BLaER1 treated with 17β-estradiol and CSF1 and Interleukin-3, amounts not matched to agents 10 nM and 100 nM (cell line): Measurements from ENCODE around the gene XPNPEP3.

Experiments
- H3K27ac ChIP-seq, 11 experiments: shearing (Covaris generic); formaldehyde crosslinking; 2 replicates each; pipeline ENCODE4 v1.8.1; 2022
- H3K27me3 ChIP-seq, 11 experiments: shearing (Covaris generic); formaldehyde crosslinking; 2 replicates each; pipeline ENCODE4 v1.8.1; 2022
- H3K36me3 ChIP-seq, 11 experiments: shearing (Covaris generic); formaldehyde crosslinking; 2 replicates each; pipeline ENCODE4 v1.8.1; 2022
- H3K4me1 ChIP-seq, 10 experiments: shearing (Covaris generic); formaldehyde crosslinking; 2 replicates each; pipeline ENCODE4 v1.8.1; 2022
- H3K4me2 ChIP-seq, 11 experiments: shearing (Covaris generic); formaldehyde crosslinking; 2 replicates each; pipeline ENCODE4 v1.8.1; 2022
- H3K4me3 ChIP-seq, 10 experiments: shearing (Covaris generic); formaldehyde crosslinking; 2 replicates each; pipeline ENCODE4 v1.8.1; 2022
- H3K9ac ChIP-seq, 11 experiments: shearing (Covaris generic); formaldehyde crosslinking; 2 replicates each; pipeline ENCODE4 v1.8.1; 2022
- H3K9me3 ChIP-seq, 11 experiments: shearing (Covaris generic); formaldehyde crosslinking; replicated peaks in 1 of 11; 2 replicates each; pipeline ENCODE4 v1.8.1; 2022
- H4K20me1 ChIP-seq, 11 experiments: shearing (Covaris generic); formaldehyde crosslinking; 2 replicates each; pipeline ENCODE4 v1.8.1; 2022
- Cebpa-rat ChIP-seq, 11 experiments: shearing (Covaris generic); IDR thresholded peaks; 2 replicates each; pipeline ENCODE4 v1.8.1; 2022

The XPNPEP3 gene

DNA sequence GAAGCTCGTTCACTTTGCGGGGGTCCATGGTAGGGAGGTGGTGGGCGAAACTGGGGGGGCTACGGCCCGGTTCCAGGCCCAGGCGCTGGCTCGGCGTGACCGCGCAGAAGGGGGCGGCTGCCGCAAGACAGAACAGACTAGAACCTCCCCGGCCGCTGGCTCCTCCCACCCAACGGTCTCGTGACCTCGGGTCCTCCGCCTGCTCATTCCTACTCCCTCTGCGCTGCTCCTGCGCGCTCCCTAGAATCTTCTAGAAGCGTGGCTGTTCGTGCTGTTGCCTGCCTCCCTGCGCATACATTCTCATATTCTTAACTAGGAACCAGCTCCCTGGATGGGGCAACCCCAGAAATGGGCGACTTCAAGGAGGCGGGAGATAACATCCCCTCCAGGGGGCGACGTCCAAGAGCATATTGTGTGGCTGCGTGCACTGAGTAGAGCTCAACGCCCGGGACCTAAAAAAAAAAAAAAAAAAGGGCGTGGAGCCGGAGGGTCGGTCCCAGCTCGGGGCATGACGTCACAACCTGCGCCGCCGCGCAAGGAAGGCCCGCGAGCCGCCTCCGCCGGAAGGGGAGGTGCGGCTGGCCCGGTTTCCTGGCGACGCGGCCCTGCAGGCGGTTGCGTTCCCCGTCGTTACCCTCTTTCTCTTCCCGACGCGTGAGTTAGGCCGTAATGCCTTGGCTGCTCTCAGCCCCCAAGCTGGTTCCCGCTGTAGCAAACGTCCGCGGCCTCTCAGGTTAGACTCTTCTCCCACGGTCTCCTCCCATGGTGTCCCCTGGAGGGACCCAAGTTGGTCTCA, at the start of gene XPNPEP3, which contains the start of gene ST13:
Gene XPNPEP3 (plus strand): TSS at position 636 of the 796 bp plus-strand sequence. CDS start 34 bp downstream, at position 670.
Gene ST13 (minus strand): TSS at position 127 of the 796 bp plus-strand sequence. CDS start 99 bp downstream, at position 28.
- peaks cover 33 to 47% (median 39%) of the 10 kb centered on the region in 11 experiments; a peak in 20 of 22 replicates for H4K20me1 ChIP-seq

DNA sequence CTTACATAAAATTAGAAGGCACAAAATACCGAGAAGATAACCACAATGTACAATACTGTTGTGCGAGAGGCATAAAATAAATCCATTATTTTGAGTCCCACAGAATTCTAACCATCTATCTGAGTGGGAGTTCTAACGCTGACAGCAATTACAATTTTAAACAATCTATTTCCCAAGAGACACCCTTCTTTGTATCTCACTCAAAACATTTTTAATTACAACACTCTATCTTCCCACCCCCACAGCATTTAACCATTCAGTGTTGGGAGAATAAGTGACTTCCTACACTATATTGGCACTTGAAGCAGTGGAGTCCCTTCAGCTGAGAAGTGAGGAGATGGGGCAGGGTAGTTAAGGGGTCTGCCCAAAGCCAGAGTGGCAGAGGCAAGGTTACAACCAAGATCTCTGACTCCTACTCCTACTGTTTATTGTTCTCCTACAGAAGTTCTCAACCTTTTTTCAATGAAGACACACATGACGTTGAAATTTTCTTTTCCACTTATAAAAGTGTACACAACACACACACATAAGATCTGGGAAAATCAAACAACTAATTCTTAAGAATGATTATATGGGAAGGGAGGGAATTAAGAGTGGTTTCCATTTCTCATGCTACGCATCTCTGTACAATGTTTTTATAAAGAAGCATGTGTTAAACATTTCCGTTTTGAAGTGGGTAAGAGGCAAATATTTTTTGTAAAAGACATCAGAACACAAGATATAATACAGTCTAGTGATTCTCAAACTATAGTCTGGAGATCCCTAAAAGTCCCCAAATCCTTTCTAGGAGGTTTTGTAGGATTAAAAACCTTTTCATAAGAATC, 48.7 kb upstream of the XPNPEP3 start:
- Histone ChIP-seq H3K36me3 (peaks cover 0 to 67% (median 27%) of the 10 kb centered on the region in 11 experiments; a peak in 21 of 22 replicates), H3K27me3 (no peaks in the 10 kb centered on the region), H4K20me1 (peaks cover 0 to 70% (median 9%) of the 10 kb centered on the region in 11 experiments; a peak in 11 of 22 replicates), H3K9me3 (no peaks in the 10 kb centered on the region), H3K4me2 (peak overlapping the region in 2 of 11 experiments; percentile 5 to 10; a peak in 1 of 22 replicates), H3K27ac (no peak overlapping the region), H3K9ac (no peak overlapping the region), H3K4me3 (no peak overlapping the region), H3K4me1 (peaks cover 0 to 10% (median 8%) of the 10 kb centered on the region in 10 experiments; a peak in 11 of 20 replicates)
- no peak for TF ChIP-seq Cebpa-rat (IDR thresholded peaks at IDR 0.05)

More for the DNA sequence above, at the start of gene XPNPEP3, which contains the start of gene ST13:
- H3K27ac ChIP-seq = peak within 1 kb of the TSS; percentile 91 to 98 (median 96)
- H3K4me2 ChIP-seq = peak within 1 kb of the TSS; percentile 88 to 99 (median 93)
- peaks cover 38 to 53% (median 45%) of the 10 kb centered on the region in 10 experiments for H3K4me1 ChIP-seq
- no peaks in the 10 kb centered on the region for H3K9me3 ChIP-seq
- peak within 1 kb of the TSS; percentile 85 to 97 (median 93) for H3K9ac ChIP-seq
- TF ChIP-seq Cebpa-rat (IDR thresholded peaks at IDR 0.05) = no peak
- H3K27me3 ChIP-seq = no peaks in the 10 kb centered on the region
- H3K4me3 ChIP-seq = peak within 1 kb of the TSS; percentile 83 to 97 (median 92)
- H3K36me3 ChIP-seq = peaks cover 11 to 55% (median 36%) of the 10 kb centered on the region in 11 experiments; a peak in 20 of 22 replicates

DNA sequence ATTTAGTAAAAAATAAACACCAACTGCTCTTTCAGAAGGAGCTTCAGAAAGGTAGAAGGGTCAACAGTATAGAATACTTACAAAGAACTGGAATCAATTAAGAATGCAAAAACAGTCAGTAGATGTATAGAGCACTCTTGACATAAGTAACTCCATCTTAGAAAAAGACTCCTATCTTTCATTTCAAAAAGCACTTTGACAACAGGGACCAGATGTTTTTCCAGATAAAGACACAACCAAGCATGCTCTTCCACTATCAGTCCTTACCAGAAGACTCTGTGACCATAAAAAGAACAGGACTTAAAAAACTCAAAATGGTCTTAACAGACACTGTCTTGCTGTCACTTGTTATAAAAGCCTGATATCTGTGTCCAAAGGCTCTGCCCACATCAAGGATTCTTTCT, 43.0 kb upstream of the XPNPEP3 start:
- peaks cover 19 to 31% (median 23%) of the 10 kb centered on the region in 10 experiments for H3K4me1 ChIP-seq
- no peaks in the 10 kb centered on the region for H3K27me3 ChIP-seq
- no peak overlapping the region for H3K9ac ChIP-seq
- H4K20me1 ChIP-seq = peaks cover 0 to 62% (median 8%) of the 10 kb centered on the region in 11 experiments; a peak in 10 of 22 replicates
- no peak overlapping the region for H3K27ac ChIP-seq
- no peaks in the 10 kb centered on the region for H3K9me3 ChIP-seq
- peaks cover 0 to 47% (median 13%) of the 10 kb centered on the region in 11 experiments; a peak in 14 of 22 replicates for H3K36me3 ChIP-seq
- H3K4me2 ChIP-seq = no peak overlapping the region; a peak in 1 of 22 replicates
- no peak for TF ChIP-seq Cebpa-rat (IDR thresholded peaks at IDR 0.05)
- no peak overlapping the region for H3K4me3 ChIP-seq

DNA sequence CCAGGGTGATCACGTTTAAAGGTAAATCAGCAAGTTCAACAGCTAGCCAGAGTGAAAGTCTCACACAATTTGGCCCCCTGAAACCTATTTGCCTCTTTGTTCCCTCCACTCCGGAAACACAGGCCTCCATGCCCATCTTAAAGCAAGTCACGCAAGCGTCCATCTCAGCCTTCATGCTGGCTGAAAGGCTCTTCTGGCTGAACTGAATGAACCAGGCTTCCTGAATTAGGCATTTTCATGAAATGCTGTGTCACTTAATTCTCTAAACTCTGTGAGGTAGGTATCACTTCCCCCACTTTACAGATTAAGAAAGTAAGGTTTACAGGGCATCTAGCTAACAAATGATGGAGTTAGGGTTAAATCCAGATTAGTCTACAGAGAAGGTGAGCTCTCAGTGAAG, 39.2 kb upstream of the XPNPEP3 start:
- H3K4me2 ChIP-seq = peak overlapping the region; percentile 85 to 98 (median 92)
- no peak for TF ChIP-seq Cebpa-rat (IDR thresholded peaks at IDR 0.05)
- no peaks in the 10 kb centered on the region for H3K9me3 ChIP-seq
- H3K36me3 ChIP-seq = peaks cover 0 to 33% (median 11%) of the 10 kb centered on the region in 11 experiments; a peak in 13 of 22 replicates
- peak overlapping the region in 8 of 11 experiments; percentile 83 to 89 (median 86); a peak in 16 of 22 replicates for H3K9ac ChIP-seq
- H3K27me3 ChIP-seq = no peaks in the 10 kb centered on the region
- H3K4me1 ChIP-seq = peaks cover 26 to 39% (median 32%) of the 10 kb centered on the region in 10 experiments
- peaks cover 0 to 26% (median 0%) of the 10 kb centered on the region in 11 experiments; a peak in 7 of 22 replicates for H4K20me1 ChIP-seq
- peak overlapping the region in 7 of 10 experiments; percentile 81 to 99 (median 96); a peak in 10 of 20 replicates for H3K4me3 ChIP-seq
- peak overlapping the region in 5 of 11 experiments; percentile 13 to 86 (median 82); a peak in 6 of 22 replicates for H3K27ac ChIP-seq

DNA sequence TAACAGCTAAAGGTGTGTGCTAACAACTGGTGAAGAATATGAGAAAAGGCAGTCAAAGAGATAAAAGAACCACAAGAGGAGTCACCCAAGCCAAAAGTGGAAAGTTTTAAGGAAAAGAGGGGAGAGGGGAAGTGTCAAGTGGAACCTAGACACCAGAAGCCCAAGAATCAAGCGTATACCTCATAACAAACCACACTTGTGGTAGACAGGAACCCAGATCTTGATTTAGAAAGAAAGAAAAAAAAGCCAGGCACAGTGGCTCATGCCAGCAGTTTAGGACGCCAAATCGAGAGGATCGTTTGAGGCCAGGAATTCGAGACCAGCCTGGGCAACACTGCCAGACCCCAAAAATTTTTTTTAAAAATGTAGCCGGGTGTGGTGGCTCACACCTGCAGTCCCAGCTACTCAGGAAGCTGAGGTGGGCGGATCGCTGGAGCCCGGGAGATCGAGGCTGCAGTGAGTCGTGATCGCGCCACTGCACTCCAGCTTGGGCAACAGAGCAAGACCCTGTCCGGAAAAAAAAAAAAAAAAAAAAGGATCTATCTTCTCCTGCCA, 38.7 kb upstream of the XPNPEP3 start:
- peak overlapping the region; percentile 73 to 99 (median 92) for H3K4me3 ChIP-seq
- H3K27ac ChIP-seq = peak overlapping the region in 10 of 11 experiments; percentile 72 to 86 (median 82); a peak in 19 of 22 replicates
- H3K9ac ChIP-seq = peak overlapping the region; percentile 83 to 89 (median 86)
- peak overlapping the region; percentile 85 to 98 (median 92) for H3K4me2 ChIP-seq
- H3K4me1 ChIP-seq = peaks cover 26 to 39% (median 32%) of the 10 kb centered on the region in 10 experiments
- H3K9me3 ChIP-seq = no peaks in the 10 kb centered on the region
- H3K27me3 ChIP-seq = no peaks in the 10 kb centered on the region
- H4K20me1 ChIP-seq = peaks cover 0 to 22% (median 0%) of the 10 kb centered on the region in 11 experiments; a peak in 6 of 22 replicates
- H3K36me3 ChIP-seq = peaks cover 1 to 34% (median 14%) of the 10 kb centered on the region in 11 experiments; a peak in 20 of 22 replicates
- no peak for TF ChIP-seq Cebpa-rat (IDR thresholded peaks at IDR 0.05)

DNA sequence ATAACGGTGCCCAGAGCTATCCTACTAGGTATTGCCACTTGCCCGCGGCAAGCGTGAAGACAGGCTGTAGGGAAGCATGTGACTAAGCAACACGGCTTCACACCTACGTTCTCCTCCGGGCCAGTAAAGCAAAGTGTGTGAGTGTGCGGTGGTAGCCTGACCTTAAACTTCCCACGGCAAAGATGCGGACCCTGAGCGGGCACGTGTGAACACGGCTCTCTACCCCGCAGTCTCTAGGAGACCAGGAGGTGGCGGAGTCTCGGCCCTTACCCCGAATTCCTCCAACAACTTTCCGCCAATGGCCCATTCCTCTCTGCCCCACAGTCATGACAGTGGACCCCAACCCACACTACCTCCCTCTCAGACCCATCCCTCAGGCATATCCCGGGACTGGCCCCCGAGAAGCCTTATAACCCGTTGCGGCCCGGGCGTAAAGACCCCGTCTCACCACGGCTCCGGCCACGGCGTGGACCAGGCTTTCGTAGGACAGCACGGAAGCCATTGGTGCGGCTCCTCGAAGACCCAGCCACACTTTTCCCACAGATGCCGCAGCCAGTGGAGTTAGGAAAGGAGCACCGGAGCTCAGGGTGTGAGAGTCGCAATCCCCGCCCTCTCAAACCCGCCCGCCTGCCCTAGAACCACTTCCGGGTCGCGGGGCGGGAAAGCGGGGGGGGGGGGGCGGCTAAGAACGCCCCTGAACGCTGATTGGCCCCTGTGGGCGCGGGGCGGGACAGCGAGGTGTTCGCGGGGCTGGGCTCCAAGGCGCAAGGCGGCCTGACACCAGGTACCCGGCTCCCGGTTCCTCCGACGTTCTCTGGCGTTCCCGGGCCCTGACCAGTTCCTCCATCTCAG, 38.0 kb upstream of the XPNPEP3 start, which contains the start of gene SLC25A17:
Gene SLC25A17 (minus strand): TSS at position 600 of the 852 bp plus-strand sequence. CDS start 98 bp downstream, at position 502.
- no peak for TF ChIP-seq Cebpa-rat (IDR thresholded peaks at IDR 0.05)
- H3K9me3 ChIP-seq = no peaks in the 10 kb centered on the region
- H3K4me2 ChIP-seq = peak within 1 kb of the TSS; percentile 85 to 98 (median 92)
- H3K4me3 ChIP-seq = peak within 1 kb of the TSS; percentile 73 to 99 (median 92)
- peak within 1 kb of the TSS; percentile 52 to 86 (median 81); a peak in 21 of 22 replicates for H3K27ac ChIP-seq
- peaks cover 8 to 36% (median 20%) of the 10 kb centered on the region in 11 experiments for H3K36me3 ChIP-seq
- H3K27me3 ChIP-seq = no peaks in the 10 kb centered on the region
- H4K20me1 ChIP-seq = peaks cover 0 to 22% (median 0%) of the 10 kb centered on the region in 11 experiments; a peak in 6 of 22 replicates
- H3K4me1 ChIP-seq = peaks cover 26 to 32% (median 30%) of the 10 kb centered on the region in 10 experiments
- peak within 1 kb of the TSS; percentile 83 to 89 (median 86) for H3K9ac ChIP-seq

DNA sequence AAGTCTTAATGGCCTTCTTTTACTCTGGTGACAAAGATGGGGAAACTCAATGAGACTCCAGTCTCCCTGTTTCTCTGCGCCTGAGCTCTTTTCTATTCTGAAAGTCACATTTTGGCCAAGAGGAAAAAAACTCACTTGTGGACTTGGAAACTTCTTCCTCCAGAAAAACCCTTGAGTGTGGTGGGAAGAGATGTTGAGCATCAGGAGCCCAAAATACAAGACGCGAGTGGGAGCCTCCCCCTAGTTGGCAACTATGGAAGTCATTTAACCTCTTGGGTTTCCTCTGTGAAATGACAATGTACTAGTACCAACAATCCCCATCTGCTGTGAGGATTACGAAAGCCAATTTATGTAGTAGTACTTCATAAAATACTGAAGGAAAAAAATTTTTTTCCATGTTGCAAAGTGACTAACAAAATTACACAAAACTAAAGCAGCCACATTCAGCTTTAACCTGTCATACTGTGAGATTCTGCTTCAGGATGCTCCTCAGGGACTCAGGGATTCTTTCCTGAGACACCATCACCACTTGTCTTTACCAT, 37.3 kb upstream of the XPNPEP3 start:
- H3K4me3 ChIP-seq = peak overlapping the region; percentile 73 to 99 (median 92)
- no peak for TF ChIP-seq Cebpa-rat (IDR thresholded peaks at IDR 0.05)
- H3K36me3 ChIP-seq = peaks cover 14 to 43% (median 26%) of the 10 kb centered on the region in 11 experiments
- H4K20me1 ChIP-seq = peaks cover 0 to 22% (median 0%) of the 10 kb centered on the region in 11 experiments; a peak in 4 of 22 replicates
- H3K4me2 ChIP-seq = peak overlapping the region; percentile 79 to 96 (median 87)
- H3K9ac ChIP-seq = peak overlapping the region; percentile 69 to 89 (median 86); a peak in 21 of 22 replicates
- peaks cover 26 to 31% (median 29%) of the 10 kb centered on the region in 10 experiments for H3K4me1 ChIP-seq
- peak overlapping the region in 10 of 11 experiments; percentile 40 to 86 (median 47); a peak in 17 of 22 replicates for H3K27ac ChIP-seq
- no peaks in the 10 kb centered on the region for H3K9me3 ChIP-seq
- H3K27me3 ChIP-seq = no peaks in the 10 kb centered on the region
